ENCODE data around the gene CCN5.
"Not testable (repeated sequence)": the region's sequence is repeated elsewhere in the genome, so short reads cannot be mapped to it uniquely, and the experiment has no call there.

Gene CCN5

GRCh38 chr20:44695674-44696300 lies 19.4 kb upstream of the CCN5 start:
- DNase-seq: no peak

- no peak for DNase-seq
Measured at GRCh38 chr20:44696315-44696714, 18.9 kb upstream of the CCN5 start.

- DNase-seq: not testable (repeated sequence)
Measured at GRCh38 chr20:44697041-44697440, 18.1 kb upstream of the CCN5 start.

GRCh38 chr20:44698351-44698750 lies 16.8 kb upstream of the CCN5 start:
- DNase-seq: no peak

GRCh38 chr20:44700306-44700705 lies 14.9 kb upstream of the CCN5 start:
- no peak for DNase-seq

GRCh38 chr20:44701118-44701857 lies 13.9 kb upstream of the CCN5 start:
- no peak for DNase-seq

GRCh38 chr20:44701858-44702256 lies 13.3 kb upstream of the CCN5 start:
- no peak for DNase-seq

- no peak for DNase-seq
Measured at GRCh38 chr20:44702776-44703175, 12.4 kb upstream of the CCN5 start.

- no peak for DNase-seq
Measured at GRCh38 chr20:44703183-44703925, 11.8 kb upstream of the CCN5 start.

GRCh38 chr20:44703956-44704488 lies 11.1 kb upstream of the CCN5 start:
- DNase-seq: no peak

GRCh38 chr20:44704551-44704971 lies 10.6 kb upstream of the CCN5 start:
- no peak for DNase-seq

GRCh38 chr20:44705364-44706094 lies 9.6 kb upstream of the CCN5 start:
- DNase-seq: no peak

GRCh38 chr20:44706301-44707017 lies 8.7 kb upstream of the CCN5 start:
- DNase-seq: no peak

GRCh38 chr20:44707018-44707579 lies 8.1 kb upstream of the CCN5 start:
- DNase-seq: no peak

- no peak for DNase-seq
Measured at GRCh38 chr20:44709380-44709779, 5.8 kb upstream of the CCN5 start.

- no peak for DNase-seq
Measured at GRCh38 chr20:44709797-44710196, 5.4 kb upstream of the CCN5 start.

- no peak for DNase-seq
Measured at GRCh38 chr20:44711237-44711636, 3.9 kb upstream of the CCN5 start.

GRCh38 chr20:44714102-44714700 lies 968 bp upstream of the CCN5 start:
- DNase-seq: no peak

GRCh38 chr20:44715499-44716308 lies 535 bp downstream of the CCN5 start:
- DNase-seq: no peak

- DNase-seq: no peak
Measured at GRCh38 chr20:44716309-44717106, 1.3 kb downstream of the CCN5 start.

Data from stimulated activated CD4-positive, alpha-beta T cell treated with anti-CD3 and anti-CD28 coated beads, Interleukin-2, amount 100 ng/mL, for 24 hours (primary cell).